Kidney epithelial cell (primary cell): ENCODE results near the gene CYFIP1. TPM values are rescaled to one million over a fixed set of nuclear protein-coding genes. Genes with fewer than 3 reads are reported as not detected.

Experiments used
- DNase-seq: peaks from one replicate; pipeline ENCODE4 v3.0.0-alpha.2; 2010; ENCODE audit warnings: low read depth
- H3K27me3 ChIP-seq: 2 replicates; pipeline ENCODE4 v1.6.0; 2011; ENCODE audit warnings: low read length; ENCODE audit not compliant: control insufficient read depth, insufficient read depth
- H3K36me3 ChIP-seq: 2 replicates; pipeline ENCODE4 v1.5.1; 2011; ENCODE audit warnings: low read length; ENCODE audit not compliant: control insufficient read depth, insufficient read depth
- H3K4me3 ChIP-seq: 2 replicates; pipeline ENCODE4 v1.5.1; 2011; ENCODE audit warnings: low read depth, mild to moderate bottlenecking, control low read depth, low read length
- total RNA-seq: library from RNA; depleted of rRNA; stranded (reverse); fragments of >200 nt; gene quantifications from 2 replicates; pipeline ENCODE4 v1.2.3, GENCODE V29; 2015
- TF ChIP-seq, protein P1 (sequence below): IDR thresholded peaks from 2 replicates; pipeline ENCODE4 v1.5.1; 2011; ENCODE audit warnings: mild to moderate bottlenecking, moderate library complexity, low read length, control low read depth, inconsistent platforms; ENCODE audit not compliant: insufficient read depth, poor library complexity, severe bottlenecking

Gene CYFIP1
- total RNA-seq, 1 donor from 2014 or later = 110 TPM

DNA sequence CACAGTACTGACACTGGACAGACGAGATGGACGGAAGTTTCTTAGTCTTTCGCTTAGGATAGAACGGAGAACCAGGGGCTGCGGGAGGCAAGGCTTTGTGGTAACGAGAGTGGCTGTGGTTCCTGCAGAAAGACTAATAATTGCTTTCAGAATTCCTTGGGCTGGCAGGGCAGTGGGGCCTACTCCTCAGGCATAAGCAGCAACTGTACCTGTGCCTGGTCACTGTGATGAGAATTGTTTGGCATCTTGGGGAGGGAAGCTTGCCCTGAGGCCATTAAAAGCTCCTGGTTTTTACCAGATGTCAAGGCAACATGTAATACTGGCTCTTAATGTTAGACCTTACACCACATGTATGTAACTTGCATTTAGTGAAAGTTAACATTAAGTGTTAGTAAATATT is 134.1 kb downstream of the CYFIP1 start:
- no peaks in the 10 kb centered on the region for H3K36me3 ChIP-seq
- H3K27me3 ChIP-seq = no peaks in the 10 kb centered on the region
- H3K4me3 ChIP-seq = no peak overlapping the region
- TF ChIP-seq, protein P1, sequence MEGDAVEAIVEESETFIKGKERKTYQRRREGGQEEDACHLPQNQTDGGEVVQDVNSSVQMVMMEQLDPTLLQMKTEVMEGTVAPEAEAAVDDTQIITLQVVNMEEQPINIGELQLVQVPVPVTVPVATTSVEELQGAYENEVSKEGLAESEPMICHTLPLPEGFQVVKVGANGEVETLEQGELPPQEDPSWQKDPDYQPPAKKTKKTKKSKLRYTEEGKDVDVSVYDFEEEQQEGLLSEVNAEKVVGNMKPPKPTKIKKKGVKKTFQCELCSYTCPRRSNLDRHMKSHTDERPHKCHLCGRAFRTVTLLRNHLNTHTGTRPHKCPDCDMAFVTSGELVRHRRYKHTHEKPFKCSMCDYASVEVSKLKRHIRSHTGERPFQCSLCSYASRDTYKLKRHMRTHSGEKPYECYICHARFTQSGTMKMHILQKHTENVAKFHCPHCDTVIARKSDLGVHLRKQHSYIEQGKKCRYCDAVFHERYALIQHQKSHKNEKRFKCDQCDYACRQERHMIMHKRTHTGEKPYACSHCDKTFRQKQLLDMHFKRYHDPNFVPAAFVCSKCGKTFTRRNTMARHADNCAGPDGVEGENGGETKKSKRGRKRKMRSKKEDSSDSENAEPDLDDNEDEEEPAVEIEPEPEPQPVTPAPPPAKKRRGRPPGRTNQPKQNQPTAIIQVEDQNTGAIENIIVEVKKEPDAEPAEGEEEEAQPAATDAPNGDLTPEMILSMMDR = no peak
- DNase-seq = no peak

DNA sequence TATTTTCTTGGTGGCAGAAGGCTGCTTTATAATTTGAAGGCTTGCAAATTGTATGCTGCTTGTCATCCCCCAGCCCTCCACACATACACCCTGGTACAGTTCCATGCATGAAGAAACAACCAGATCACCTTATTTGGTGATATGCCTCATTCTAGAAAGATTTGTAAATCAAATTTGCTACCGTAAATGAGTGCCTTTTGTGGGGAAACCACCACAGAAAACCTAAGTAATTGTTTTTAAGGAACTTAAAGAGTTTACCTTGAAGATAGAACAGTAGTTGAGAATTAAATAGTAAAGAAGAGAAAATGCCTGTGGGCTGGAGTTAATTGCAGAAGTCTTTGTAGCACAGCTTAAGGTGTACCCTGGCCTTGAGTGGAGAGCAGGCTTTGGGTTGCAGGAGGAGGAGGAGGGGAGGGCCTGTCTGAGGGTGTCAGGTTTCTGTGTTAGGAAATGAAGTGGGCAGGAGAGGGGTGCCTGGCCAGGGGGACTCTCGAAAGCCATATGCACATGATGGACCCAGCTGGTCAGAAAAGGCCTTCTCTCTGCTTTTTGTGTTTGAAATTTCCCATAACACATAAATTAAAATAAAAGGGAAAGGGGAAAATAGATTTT is 134.8 kb downstream of the CYFIP1 start:
- TF ChIP-seq, protein P1 = no peak
- Histone ChIP-seq H3K36me3 (no peaks in the 10 kb centered on the region), H3K4me3 (no peak overlapping the region), H3K27me3 (no peaks in the 10 kb centered on the region)
- DNase-seq = no peak

DNA sequence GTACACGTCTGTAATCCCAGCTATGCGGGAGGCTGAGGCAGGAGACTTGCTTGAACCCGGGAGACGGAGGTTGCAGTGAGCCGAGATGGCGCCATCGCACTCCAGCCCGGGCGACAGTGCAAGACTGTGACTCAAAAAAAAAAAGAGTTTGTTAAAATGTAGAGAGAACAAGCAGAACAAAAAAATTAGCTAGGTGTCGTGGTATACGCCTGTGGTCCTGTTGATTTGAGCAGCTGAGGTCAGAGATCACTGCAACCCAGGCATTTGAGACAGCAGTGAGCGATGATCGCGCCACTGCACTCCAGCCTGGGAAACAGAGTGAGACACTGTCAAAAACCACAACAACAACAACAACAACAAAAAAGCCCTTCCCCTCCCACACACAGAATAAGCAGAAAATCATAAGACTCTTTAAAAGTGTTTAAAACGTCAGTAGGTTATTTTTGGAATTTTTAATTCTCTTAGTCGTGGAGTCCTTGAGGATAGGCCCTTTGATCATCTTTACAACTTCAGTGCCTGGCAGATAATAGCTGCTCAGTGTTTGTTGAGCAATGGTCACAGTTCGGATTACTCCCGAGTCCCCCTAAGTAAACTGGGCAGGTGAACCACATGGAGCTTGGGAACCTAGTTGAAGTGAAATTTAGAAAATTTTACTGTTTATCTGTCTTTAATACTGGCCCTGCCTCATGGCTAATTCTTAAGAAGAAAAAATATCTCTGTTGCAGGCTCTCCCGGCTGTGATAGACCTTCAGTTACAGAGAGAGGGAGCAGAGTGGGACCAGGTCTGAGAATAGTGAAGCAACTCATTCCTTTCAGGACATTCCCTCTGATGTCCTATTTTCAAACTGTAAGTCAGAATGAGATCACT is 135.5 kb downstream of the CYFIP1 start:
- Histone ChIP-seq H3K27me3 (no peaks in the 10 kb centered on the region), H3K36me3 (no peaks in the 10 kb centered on the region), H3K4me3 (no peak overlapping the region)
- DNase-seq = no peak
- TF ChIP-seq, protein P1 = no peak

DNA sequence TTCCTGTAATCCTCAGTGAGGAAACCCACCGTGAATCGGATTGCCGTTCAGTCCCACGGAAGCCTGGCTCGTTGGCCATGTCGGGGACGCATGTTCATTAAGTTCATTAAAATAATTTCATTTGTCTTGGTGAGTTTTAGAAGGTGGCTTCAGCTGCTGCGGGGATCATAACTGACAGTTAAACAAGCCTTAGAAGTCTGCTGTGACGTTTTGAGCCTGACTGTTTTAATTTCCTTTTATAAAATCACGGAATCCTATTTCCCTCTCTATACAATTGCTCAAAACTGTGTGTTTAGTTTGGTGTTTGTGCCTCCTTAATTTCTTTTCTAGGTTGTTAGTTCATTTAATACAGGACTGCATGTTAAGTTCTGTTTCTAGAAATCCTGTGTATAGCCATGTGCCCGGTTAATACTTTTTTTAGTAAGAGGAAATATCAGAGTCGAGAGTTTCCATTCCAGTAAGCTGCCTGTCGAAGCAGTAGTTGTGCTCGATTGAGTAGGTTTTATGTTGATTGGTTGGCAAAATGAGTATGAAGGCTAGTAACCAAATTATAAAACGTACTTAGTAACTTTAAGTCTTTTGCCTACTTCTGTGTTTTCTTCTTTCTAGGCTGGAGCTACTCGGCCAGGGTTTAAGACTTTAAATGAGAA is 141.0 kb downstream of the CYFIP1 start:
- no peak for DNase-seq
- Histone ChIP-seq H3K36me3 (no peaks in the 10 kb centered on the region), H3K27me3 (no peaks in the 10 kb centered on the region), H3K4me3 (peak overlapping the region; percentile 69)
- TF ChIP-seq, protein P1 = no peak

DNA sequence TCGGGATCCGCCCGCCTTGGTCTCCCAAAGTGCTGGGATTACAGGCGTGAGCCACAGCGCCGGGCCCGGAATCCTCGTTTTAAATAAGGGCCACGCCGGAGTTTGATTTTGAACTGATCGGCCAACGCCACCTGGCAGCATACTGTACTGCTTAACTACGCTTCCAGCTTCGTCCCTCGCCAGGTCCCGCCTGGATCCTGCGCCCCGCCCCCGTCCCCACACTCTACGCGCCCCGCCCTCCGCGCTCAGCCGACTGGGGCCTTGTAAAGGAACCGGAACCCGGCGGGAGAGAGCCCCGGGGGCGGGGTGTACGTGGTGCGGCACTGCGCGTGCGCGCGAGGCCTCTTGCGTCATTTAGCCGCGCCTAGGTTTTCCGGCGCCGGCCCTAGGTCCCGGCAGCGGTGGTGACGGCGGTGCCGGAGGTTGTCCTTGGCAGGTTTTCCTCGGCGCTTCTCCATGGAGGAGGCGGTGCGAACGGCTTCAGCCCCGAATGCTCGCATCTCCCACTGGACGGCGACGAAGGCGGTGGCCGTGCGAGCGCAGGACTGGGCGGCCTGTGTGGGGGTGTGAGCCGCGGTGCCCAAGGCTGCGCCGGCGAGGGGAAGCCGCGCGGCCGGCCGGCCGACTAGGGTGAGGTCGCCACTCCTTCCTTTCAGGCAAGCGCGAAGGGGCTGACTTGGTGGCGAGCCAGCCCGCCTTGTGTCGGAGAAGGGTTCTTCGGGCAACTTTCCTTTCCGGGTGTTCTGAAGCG is 141.7 kb downstream of the CYFIP1 start, which contains the start of gene NIPA2:
Gene NIPA2, plus strand, starts transcription at position 375 of the 751 bp plus-strand sequence. CDS start 13,066 bp downstream, outside the sequence.
- peak; percentile 82 for DNase-seq
- peak within 1 kb of the TSS; percentile 69 for H3K4me3 ChIP-seq
- TF ChIP-seq, protein P1 = peak; percentile 8
- H3K36me3 ChIP-seq = no peaks in the 10 kb centered on the region
- no peaks in the 10 kb centered on the region for H3K27me3 ChIP-seq
